Loucy (cell line): ENCODE results near the gene RASA4.
"Not testable (repeated sequence)": the region's sequence is repeated elsewhere in the genome, so short reads cannot be mapped to it uniquely, and the experiment has no call there.

Experiments
- CTCF ChIP-seq: fragments of 200-600 bp; sonication (generic); conservative IDR thresholded peaks from 2 replicates; pipeline ENCODE4 v1.5.1; 2014; ENCODE audit warnings: mild to moderate bottlenecking, antibody characterized with exemption, low read length
- EZH2phosphoT487 ChIP-seq: fragments of 200-600 bp; IDR thresholded peaks from 2 replicates; pipeline ENCODE4 v1.6.1; 2018; ENCODE audit warnings: antibody characterized with exemption, mild to moderate bottlenecking, moderate library complexity, borderline replicate concordance

- not testable (repeated sequence) for TF ChIP-seq CTCF, EZH2phosphoT487
Observed at GRCh38 chr7:102604431-102605145, 12.0 kb downstream of the RASA4 start.
